Neural cell (in vitro differentiated cells): ENCODE results near the gene TSPAN9. TPM values are rescaled to one million over a fixed set of nuclear protein-coding genes. Genes with fewer than 3 reads are reported as not detected.

Experiments used
- H2AFZ ChIP-seq: fragments of 200-600, 300-800 bp; sonication (generic), shearing (Covaris generic); 2 replicates; pipeline ENCODE4 v1.6.0; 2014; ENCODE audit warnings: low read depth, mild to moderate bottlenecking, antibody characterized with exemption, low read length, moderate library complexity
- H3F3A ChIP-seq: fragments of 200-600 bp; shearing (Covaris generic); 2 replicates; pipeline ENCODE4 v1.6.1; 2016; ENCODE audit warnings: mild to moderate bottlenecking, moderate library complexity, mixed read lengths, antibody characterized with exemption, low read length; ENCODE audit not compliant: insufficient read depth, poor library complexity, severe bottlenecking
- H3K27ac ChIP-seq: fragments of 200-600, 300-800 bp; sonication (generic), shearing (Covaris generic); 2 replicates; pipeline ENCODE4 v1.5.1; 2014; ENCODE audit warnings: mild to moderate bottlenecking, low read length, moderate library complexity
- H3K27me3 ChIP-seq: fragments of 300-800, 200-600 bp; sonication (generic), shearing (Covaris generic); 2 replicates; pipeline ENCODE4 v1.6.0; 2014; ENCODE audit warnings: mild to moderate bottlenecking, low read depth, low read length, moderate library complexity; ENCODE audit not compliant: insufficient read depth
- H3K36me3 ChIP-seq: fragments of 300-800, 200-600 bp; sonication (generic), shearing (Covaris generic); 2 replicates; pipeline ENCODE4 v1.5.1; 2014; ENCODE audit warnings: mild to moderate bottlenecking, antibody characterized with exemption, low read length, moderate library complexity; ENCODE audit not compliant: insufficient read depth
- H3K4me2 ChIP-seq: fragments of 300-800, 200-600 bp; sonication (generic), shearing (Covaris generic); 2 replicates; pipeline ENCODE4 v1.6.0; 2014; ENCODE audit warnings: mild to moderate bottlenecking, low read length
- H3K4me3 ChIP-seq: fragments of 300-800, 200-600 bp; sonication (generic), shearing (Covaris generic); 2 replicates; pipeline ENCODE4 v1.5.1; 2014; ENCODE audit warnings: mild to moderate bottlenecking, low read length, moderate library complexity
- H3K79me2 ChIP-seq: fragments of 200-600 bp; shearing (Covaris generic); replicated peaks from 2 replicates; pipeline ENCODE4 v1.6.0; 2014; ENCODE audit warnings: mild to moderate bottlenecking, low read length, moderate library complexity; ENCODE audit not compliant: insufficient read depth
- H3K9ac ChIP-seq: fragments of 300-800, 200-600 bp; sonication (generic), shearing (Covaris generic); 2 replicates; pipeline ENCODE4 v1.6.1; 2016; ENCODE audit warnings: mild to moderate bottlenecking, low read length, mixed read lengths
- H3K9me2 ChIP-seq: fragments of 200-600 bp; shearing (Covaris generic); 2 replicates; pipeline ENCODE4 v1.6.1; 2016; ENCODE audit warnings: mild to moderate bottlenecking, low read length, mixed read lengths; ENCODE audit not compliant: insufficient read depth
- H3K9me3 ChIP-seq: fragments of 200-600, 300-800 bp; sonication (generic), shearing (Covaris generic); 2 replicates; pipeline ENCODE4 v1.6.1; 2016; ENCODE audit warnings: mild to moderate bottlenecking, mixed run types, low read length, moderate library complexity, mixed read lengths
- H4K20me1 ChIP-seq: fragments of 200-600 bp; shearing (Covaris generic); 2 replicates; pipeline ENCODE4 v1.6.1; 2016; ENCODE audit warnings: mild to moderate bottlenecking, mixed run types; ENCODE audit not compliant: insufficient read depth
- EP300 ChIP-seq: fragments of 450-650 bp; conservative IDR thresholded peaks from 2 replicates; pipeline ENCODE4 v1.6.1; 2014; ENCODE audit warnings: antibody characterized with exemption, mild to moderate bottlenecking, moderate library complexity; ENCODE audit not compliant: poor library complexity, severe bottlenecking
- EZH2 ChIP-seq: fragments of 200-600, 300-800 bp; shearing (Covaris generic), sonication (generic); IDR thresholded peaks from 2 replicates; pipeline ENCODE4 v1.6.1; 2014; ENCODE audit warnings: antibody characterized with exemption, low read length, borderline replicate concordance, mild to moderate bottlenecking; ENCODE audit not compliant: insufficient read depth, poor library complexity, severe bottlenecking
- MXI1 ChIP-seq: fragments of 450-650 bp; conservative IDR thresholded peaks from 2 replicates; pipeline ENCODE4 v1.6.1; 2014; ENCODE audit warnings: antibody characterized with exemption, mild to moderate bottlenecking; ENCODE audit not compliant: poor library complexity, severe bottlenecking
- POLR2AphosphoS5 ChIP-seq: IDR thresholded peaks from 2 replicates; pipeline ENCODE4 v1.6.1; 2012
- RAD21 ChIP-seq: fragments of 450-650 bp; conservative IDR thresholded peaks from 2 replicates; pipeline ENCODE4 v1.6.1; 2014; ENCODE audit warnings: antibody characterized with exemption, mild to moderate bottlenecking, moderate library complexity
- SMC3 ChIP-seq: fragments of 450-650 bp; conservative IDR thresholded peaks from 2 replicates; pipeline ENCODE4 v1.6.1; 2014; ENCODE audit warnings: antibody characterized with exemption, mild to moderate bottlenecking, moderate library complexity; ENCODE audit not compliant: poor library complexity
- TAF1 ChIP-seq: IDR thresholded peaks from 2 replicates; pipeline ENCODE4 v1.6.1; 2012; ENCODE audit warnings: low read depth
- polyA plus RNA-seq: library from polyadenylated mRNA; depleted of rRNA; stranded (reverse); fragments of >200 nt; gene quantifications from 2 replicates; pipeline ENCODE4 v1.2.3, GENCODE V29; 2014
- TF ChIP-seq, protein P1 (sequence below): fragments of 450-650 bp; IDR thresholded peaks from 2 replicates; pipeline ENCODE4 v1.5.1; 2014; ENCODE audit warnings: antibody characterized with exemption, mild to moderate bottlenecking, moderate library complexity; ENCODE audit not compliant: poor library complexity, severe bottlenecking
- TF ChIP-seq, protein P2 (sequence below): IDR thresholded peaks from 2 replicates; pipeline ENCODE4 v1.6.1; 2012; ENCODE audit warnings: borderline replicate concordance

The TSPAN9 gene
- polyA plus RNA-seq, 1 donor from 2014 or later: 11.9 TPM

DNA sequence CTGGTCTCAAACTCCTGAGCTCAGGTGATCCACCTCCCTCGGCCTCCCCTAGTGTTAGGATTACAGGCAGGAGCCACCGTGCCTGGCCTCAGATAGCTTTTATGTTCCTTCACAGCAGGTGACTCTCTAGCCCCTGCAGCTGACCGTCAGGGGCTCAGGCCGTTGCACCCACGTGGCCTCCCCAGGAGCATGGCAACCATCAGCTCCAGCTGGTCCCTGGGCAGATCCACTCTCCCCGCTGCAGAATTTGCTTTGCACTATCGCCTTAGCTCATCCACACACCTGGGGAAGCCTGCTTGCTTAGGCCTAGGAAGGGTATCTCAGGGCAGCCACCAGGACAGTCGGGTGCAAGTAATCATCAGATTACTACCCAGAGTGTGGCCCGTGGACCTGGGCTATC is 62.6 kb downstream of the TSPAN9 start:
- no peaks in the 10 kb centered on the region for H3K9me3 ChIP-seq
- H3K79me2 ChIP-seq: no peaks in the 10 kb centered on the region
- H3F3A ChIP-seq: no peaks in the 10 kb centered on the region
- H3K4me3 ChIP-seq: no peak overlapping the region
- TF ChIP-seq RAD21: no peak
- TF ChIP-seq EZH2: no peak
- TF ChIP-seq POLR2AphosphoS5: no peak
- TF ChIP-seq MXI1: no peak
- no peak for TF ChIP-seq EP300
- no peak for TF ChIP-seq SMC3
- TF ChIP-seq, protein P1, sequence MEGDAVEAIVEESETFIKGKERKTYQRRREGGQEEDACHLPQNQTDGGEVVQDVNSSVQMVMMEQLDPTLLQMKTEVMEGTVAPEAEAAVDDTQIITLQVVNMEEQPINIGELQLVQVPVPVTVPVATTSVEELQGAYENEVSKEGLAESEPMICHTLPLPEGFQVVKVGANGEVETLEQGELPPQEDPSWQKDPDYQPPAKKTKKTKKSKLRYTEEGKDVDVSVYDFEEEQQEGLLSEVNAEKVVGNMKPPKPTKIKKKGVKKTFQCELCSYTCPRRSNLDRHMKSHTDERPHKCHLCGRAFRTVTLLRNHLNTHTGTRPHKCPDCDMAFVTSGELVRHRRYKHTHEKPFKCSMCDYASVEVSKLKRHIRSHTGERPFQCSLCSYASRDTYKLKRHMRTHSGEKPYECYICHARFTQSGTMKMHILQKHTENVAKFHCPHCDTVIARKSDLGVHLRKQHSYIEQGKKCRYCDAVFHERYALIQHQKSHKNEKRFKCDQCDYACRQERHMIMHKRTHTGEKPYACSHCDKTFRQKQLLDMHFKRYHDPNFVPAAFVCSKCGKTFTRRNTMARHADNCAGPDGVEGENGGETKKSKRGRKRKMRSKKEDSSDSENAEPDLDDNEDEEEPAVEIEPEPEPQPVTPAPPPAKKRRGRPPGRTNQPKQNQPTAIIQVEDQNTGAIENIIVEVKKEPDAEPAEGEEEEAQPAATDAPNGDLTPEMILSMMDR: no peak
- TF ChIP-seq TAF1: no peak
- TF ChIP-seq, protein P2, sequence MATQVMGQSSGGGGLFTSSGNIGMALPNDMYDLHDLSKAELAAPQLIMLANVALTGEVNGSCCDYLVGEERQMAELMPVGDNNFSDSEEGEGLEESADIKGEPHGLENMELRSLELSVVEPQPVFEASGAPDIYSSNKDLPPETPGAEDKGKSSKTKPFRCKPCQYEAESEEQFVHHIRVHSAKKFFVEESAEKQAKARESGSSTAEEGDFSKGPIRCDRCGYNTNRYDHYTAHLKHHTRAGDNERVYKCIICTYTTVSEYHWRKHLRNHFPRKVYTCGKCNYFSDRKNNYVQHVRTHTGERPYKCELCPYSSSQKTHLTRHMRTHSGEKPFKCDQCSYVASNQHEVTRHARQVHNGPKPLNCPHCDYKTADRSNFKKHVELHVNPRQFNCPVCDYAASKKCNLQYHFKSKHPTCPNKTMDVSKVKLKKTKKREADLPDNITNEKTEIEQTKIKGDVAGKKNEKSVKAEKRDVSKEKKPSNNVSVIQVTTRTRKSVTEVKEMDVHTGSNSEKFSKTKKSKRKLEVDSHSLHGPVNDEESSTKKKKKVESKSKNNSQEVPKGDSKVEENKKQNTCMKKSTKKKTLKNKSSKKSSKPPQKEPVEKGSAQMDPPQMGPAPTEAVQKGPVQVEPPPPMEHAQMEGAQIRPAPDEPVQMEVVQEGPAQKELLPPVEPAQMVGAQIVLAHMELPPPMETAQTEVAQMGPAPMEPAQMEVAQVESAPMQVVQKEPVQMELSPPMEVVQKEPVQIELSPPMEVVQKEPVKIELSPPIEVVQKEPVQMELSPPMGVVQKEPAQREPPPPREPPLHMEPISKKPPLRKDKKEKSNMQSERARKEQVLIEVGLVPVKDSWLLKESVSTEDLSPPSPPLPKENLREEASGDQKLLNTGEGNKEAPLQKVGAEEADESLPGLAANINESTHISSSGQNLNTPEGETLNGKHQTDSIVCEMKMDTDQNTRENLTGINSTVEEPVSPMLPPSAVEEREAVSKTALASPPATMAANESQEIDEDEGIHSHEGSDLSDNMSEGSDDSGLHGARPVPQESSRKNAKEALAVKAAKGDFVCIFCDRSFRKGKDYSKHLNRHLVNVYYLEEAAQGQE: no peak
- no peaks in the 10 kb centered on the region for H3K9me2 ChIP-seq
- H4K20me1 ChIP-seq: no peaks in the 10 kb centered on the region
- H3K9ac ChIP-seq: no peak overlapping the region
- H3K27ac ChIP-seq: no peak overlapping the region
- no peaks in the 10 kb centered on the region for H3K27me3 ChIP-seq
- H3K36me3 ChIP-seq: no peaks in the 10 kb centered on the region
- H2AFZ ChIP-seq: no peak overlapping the region
- H3K4me2 ChIP-seq: no peak overlapping the region

DNA sequence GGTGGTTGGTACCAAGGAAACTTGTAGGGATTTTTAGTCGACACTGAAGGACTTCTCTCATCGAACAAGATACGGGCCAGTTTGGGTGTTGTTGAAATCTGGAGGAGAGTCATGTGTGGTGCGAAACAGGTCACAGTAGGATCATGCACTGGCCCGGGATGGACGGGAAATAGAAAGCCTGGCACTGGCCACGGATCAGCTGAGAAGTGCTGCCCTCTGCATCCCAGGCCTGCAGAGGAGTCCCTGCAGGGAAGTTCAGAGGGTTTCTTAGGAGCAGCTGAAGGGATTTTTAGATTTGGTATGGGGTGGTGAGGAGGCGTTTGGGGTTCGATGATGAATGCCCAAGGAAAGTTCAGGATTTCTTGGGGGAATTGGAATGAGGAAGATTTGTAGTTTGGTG is 63.1 kb downstream of the TSPAN9 start:
- Histone ChIP-seq H2AFZ (no peak overlapping the region), H3K4me2 (no peak overlapping the region), H3K79me2 (no peaks in the 10 kb centered on the region), H3K9ac (no peak overlapping the region), H3F3A (no peaks in the 10 kb centered on the region), H4K20me1 (no peaks in the 10 kb centered on the region), H3K36me3 (no peaks in the 10 kb centered on the region), H3K9me2 (no peaks in the 10 kb centered on the region), H3K27ac (no peak overlapping the region), H3K4me3 (no peak overlapping the region), H3K27me3 (no peaks in the 10 kb centered on the region), H3K9me3 (no peaks in the 10 kb centered on the region)
- TF ChIP-seq, protein P1: no peak
